Activated CD8-positive, alpha-beta memory T cell treated with anti-CD3 and anti-CD28 coated beads for 4 hours (primary cell): Measurements from ENCODE around the gene SNAP47.

ENCODE experiments used
- DNase-seq, 2 donors: peaks; one replicate each; pipeline ENCODE4 v3.0.0-alpha.2; 2020; ENCODE audit warnings: low read depth in 2 of 2

Gene SNAP47

DNA sequence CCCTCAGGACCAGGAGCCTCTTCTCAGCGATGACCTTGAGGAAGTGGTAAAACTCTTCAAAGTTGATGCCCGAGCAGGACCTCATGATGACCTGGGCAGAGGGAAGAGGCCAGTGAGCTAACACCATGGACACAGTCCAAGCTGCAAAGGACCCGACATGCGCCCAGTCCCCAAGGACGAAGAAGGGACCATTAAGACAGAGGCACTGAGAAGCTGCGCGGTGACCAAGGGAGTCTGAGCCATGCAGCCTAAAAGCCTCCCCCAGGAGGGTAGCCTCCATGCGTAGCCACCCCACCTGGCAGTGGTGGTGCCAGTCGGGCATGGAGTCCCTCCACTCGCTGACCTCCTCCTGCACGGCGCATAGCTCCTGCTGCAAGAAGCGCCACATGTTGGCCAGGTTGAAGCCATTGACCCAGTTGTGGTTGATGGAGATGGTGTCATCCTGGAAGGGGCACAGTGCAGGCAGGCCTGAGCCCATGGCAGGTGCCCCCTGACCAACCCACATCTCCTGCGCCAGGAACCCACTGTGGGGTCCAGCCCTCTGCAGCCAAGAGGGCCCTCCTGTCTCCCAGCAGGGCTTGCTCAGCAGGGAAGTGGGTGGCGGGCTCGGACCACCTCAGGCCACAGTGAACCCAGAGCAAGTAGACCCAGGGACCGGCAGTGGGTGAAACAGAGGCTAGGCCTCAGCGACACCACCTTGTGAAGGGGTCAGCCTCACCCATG lies 2.5 kb upstream of the SNAP47 start:
- DNase-seq, result no peak

GRCh38 chr1:227733309-227733705 lies 1.9 kb upstream of the SNAP47 start:
- DNase-seq, result no peak

- DNase-seq, result no peak
These were observed 1.3 kb upstream of the SNAP47 start for GRCh38 chr1:227733751-227734545.

DNA sequence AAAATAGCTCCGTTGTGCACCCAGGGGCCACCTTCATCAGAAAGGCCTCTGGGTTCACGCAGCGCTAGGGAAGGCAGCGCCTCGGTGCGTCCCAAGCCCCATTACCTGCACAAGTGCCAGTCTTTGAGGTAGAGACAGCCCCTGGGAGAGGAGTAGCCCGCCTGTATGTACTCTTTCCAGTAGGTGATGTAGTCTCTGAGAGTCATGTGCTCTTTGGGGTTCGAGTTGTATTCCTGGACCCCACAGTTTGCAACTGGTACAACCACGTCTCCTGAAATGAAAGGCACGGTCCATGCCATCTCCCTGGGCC lies 734 bp upstream of the SNAP47 start:
- no peak for DNase-seq

GRCh38 chr1:227735539-227736285 lies 477 bp downstream of the SNAP47 start:
- DNase-seq, result no peak

GRCh38 chr1:227736814-227737432 lies 1.7 kb downstream of the SNAP47 start:
- DNase-seq, result no peak

- no peak for DNase-seq
These were observed 3.6 kb downstream of the SNAP47 start for GRCh38 chr1:227738820-227739219.

- no peak for DNase-seq
These were observed 4.4 kb downstream of the SNAP47 start for GRCh38 chr1:227739636-227740035.

DNA sequence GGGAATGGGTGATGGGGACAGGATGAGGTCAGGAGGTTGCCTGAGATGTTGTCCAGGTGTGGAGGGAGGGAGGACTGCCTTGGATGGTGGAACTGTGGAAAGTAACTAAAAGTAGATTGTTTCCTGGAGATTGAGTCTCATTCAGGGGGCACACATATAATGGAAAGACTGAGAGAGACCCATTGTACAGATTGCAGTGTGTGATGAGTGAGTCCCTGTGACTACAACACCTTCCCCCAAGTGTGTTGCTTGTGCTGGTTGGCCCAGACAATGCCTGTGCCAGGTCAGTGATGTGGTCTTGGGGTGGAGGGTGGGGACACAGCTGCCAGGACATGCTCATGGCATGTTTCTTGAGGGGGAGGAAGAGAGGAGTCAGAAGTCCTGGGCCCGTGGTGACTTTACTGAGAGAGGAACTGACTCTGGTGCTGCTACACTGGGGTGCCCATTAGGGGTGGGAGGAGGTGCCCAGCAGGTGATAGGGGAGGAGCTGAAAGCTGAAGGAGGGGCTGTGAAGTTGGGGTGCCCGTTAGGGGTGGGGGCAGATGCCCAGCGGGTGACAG lies 5.2 kb downstream of the SNAP47 start:
- no peak for DNase-seq

DNA sequence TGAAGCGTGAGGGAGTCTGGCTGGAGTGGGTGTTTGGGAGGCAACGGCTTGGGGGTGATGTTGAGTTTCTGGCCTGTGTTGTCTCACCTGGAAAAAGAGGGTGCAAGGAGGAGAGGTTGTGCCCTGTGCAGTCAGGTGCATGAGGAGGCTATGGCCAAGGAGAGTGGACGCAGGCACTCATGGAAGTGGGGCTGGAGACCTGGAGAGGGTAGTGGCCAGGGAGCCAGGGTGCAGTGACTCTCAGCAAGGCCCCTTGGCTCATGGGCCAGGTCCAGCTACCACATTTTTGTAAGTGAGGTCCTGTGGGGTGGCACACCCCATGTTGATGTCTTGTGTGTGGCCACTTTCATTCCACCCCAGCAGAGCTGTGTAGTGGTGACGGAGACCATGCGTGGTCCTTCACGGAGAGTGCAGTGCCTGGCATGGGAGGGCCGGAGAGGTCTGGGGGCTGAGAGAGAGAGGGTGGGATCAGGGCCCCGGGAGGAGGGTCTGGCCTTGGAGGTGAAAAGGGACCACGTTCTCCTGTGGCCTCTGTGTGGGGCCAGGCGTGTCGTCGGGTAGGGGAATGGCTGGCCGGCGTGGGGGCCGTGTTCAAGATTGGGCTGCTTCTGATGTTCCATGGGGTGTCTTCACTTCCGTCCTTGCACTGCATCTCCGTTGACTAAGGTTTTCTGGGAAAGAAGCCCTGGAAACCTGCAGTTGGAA lies 6.1 kb downstream of the SNAP47 start:
- no peak for DNase-seq

GRCh38 chr1:227742738-227743715 lies 7.8 kb downstream of the SNAP47 start:
- no peak for DNase-seq

GRCh38 chr1:227744668-227745067 lies 9.4 kb downstream of the SNAP47 start:
- no peak for DNase-seq

DNA sequence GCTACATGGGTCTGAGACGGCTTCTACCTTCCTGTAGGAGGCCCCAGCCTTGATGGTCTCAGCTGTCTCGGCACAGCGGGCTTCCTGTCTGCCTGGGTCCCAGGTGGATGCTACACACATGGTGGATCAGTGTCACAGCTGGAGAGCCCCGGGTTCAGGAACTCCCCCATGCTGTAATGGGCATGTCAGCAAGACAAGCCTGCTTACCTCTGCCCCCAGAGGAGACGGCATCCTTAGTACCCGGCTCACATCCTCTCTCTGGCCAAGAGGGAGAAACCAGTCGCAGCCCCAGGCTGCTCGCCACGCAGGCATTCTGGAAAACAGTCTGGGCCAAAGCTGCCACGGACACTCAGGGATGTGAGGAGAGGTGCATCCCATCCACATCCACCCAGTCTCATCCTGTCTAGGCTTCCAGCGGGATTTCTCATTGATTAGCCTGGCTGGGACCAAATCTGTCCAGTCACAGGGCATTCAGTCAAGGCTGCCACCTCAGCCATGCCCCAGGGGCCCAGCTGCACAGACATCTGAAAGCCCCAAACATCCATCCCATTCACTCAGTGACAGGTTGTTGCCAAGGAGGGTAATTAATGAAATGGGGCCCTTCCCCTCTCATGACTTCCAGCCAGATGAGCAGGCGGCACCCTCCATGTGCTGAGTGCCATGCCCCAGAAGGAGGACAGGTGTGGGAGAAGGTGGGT lies 10.5 kb downstream of the SNAP47 start:
- DNase-seq, result no peak

- no peak for DNase-seq
These were observed 11.4 kb downstream of the SNAP47 start for GRCh38 chr1:227746676-227747075.

- DNase-seq, result no peak
These were observed 12.1 kb downstream of the SNAP47 start for GRCh38 chr1:227747382-227747781.

DNA sequence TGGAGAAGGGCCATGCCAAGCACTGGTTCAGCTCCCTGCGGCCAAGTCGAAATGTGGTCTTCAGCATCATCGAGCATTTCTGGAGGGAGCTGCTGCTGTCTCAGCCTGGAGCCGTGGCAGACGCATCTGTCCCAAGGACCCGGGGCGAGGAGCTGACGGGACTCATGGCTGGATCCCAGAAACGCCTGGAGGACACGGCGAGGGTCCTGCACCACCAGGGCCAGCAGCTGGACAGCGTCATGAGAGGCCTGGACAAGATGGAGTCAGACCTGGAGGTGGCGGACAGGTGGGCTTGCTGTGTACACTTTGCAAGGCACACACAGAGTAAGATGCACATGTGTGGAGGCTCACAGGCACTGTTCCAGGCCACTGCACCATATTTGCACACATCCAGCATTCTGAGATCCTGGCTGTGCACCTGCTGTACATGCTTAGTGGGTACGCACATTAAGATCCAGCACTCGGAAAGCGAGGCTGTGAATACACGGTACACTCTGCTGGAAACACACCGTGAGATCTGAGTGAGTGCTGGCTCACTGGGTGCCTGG lies 12.8 kb downstream of the SNAP47 start:
- DNase-seq, result no peak

DNA sequence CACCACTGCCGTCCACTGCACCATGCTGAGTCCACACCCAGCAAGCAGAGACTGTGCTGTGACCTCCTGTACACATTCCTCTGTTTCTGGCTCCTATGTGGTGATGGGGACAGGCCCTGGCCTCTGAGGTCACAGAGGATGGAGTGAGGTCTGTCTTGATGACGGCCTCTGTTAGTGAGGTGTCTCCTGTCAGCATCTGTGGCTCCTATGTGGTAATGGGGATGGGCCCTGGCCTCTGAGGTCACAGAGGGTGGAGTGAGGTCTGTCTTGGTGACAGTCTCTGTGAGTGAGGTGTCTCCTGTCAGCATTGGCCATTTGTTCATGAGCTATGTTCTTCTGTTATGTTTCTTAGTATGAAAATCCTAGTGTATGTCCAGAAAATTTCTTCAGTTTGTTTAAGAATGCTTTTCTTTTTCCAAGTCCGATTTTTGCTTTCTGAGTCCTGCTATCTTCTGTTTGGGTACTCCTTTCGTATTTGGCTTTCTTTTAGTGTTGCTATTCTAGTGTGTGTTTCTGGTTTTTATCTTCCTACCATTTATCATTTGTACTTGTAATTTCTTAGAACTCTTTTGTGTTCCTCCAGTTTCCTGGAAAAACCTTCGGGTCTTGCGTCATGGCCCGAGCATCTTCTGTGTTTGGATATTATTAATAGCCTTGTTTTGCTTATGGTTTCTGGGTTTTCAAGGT lies 13.4 kb downstream of the SNAP47 start:
- DNase-seq, result no peak

DNA sequence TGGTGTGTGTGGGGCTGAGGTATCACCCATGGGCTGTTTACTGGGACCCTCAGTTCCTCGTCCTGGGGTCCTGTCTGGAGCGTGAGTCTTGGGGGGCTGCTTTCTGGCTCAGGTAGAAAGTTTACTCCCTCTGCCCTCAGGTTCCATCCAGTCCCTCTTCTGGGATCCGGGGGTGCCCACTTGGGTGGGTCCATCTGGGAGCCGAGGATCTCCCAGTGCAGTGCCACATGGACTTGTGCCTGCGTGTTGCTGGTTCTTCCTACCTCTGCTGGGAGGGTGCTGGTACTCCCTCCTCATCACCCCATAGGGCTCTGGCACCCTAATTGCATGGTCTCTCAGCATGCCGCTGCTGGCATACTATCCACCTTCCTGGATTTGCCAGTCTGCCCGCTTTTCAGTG lies 14.0 kb downstream of the SNAP47 start:
- no peak for DNase-seq
